ENCODE data around the gene MAML2. TPM values are rescaled to one million over a fixed set of nuclear protein-coding genes. Genes with fewer than 3 reads are reported as not detected.
A peak's percentile ranks its signal among the peaks of the same experiment; 100 is the strongest.

The MAML2 gene
- total RNA-seq, 1 donor from 2014 or later: 18.7 TPM

- H3K9me3 Mint-ChIP-seq: no peaks in the 10 kb centered on the region
- DNase-seq (ENCODE audit: low read depth, low spot score): no peak
- H3K36me3 Mint-ChIP-seq (ENCODE audit: low read depth): peaks cover 3% of the 10 kb centered on the region
- peaks cover 38% of the 10 kb centered on the region for H3K4me1 Mint-ChIP-seq
- H3K27ac Mint-ChIP-seq (ENCODE audit: unreplicated experiment): peak overlapping the region; percentile 57
- no peaks in the 10 kb centered on the region for H3K27me3 Mint-ChIP-seq (ENCODE audit: low read depth)
- TF ChIP-seq, protein P1, sequence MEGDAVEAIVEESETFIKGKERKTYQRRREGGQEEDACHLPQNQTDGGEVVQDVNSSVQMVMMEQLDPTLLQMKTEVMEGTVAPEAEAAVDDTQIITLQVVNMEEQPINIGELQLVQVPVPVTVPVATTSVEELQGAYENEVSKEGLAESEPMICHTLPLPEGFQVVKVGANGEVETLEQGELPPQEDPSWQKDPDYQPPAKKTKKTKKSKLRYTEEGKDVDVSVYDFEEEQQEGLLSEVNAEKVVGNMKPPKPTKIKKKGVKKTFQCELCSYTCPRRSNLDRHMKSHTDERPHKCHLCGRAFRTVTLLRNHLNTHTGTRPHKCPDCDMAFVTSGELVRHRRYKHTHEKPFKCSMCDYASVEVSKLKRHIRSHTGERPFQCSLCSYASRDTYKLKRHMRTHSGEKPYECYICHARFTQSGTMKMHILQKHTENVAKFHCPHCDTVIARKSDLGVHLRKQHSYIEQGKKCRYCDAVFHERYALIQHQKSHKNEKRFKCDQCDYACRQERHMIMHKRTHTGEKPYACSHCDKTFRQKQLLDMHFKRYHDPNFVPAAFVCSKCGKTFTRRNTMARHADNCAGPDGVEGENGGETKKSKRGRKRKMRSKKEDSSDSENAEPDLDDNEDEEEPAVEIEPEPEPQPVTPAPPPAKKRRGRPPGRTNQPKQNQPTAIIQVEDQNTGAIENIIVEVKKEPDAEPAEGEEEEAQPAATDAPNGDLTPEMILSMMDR (conservative IDR thresholded peaks at IDR 0.05): no peak
- H3K4me3 Mint-ChIP-seq: no peak overlapping the region
These were observed 175.7 kb downstream of the MAML2 start for GRCh38 chr11:96167203-96167758.

DNA sequence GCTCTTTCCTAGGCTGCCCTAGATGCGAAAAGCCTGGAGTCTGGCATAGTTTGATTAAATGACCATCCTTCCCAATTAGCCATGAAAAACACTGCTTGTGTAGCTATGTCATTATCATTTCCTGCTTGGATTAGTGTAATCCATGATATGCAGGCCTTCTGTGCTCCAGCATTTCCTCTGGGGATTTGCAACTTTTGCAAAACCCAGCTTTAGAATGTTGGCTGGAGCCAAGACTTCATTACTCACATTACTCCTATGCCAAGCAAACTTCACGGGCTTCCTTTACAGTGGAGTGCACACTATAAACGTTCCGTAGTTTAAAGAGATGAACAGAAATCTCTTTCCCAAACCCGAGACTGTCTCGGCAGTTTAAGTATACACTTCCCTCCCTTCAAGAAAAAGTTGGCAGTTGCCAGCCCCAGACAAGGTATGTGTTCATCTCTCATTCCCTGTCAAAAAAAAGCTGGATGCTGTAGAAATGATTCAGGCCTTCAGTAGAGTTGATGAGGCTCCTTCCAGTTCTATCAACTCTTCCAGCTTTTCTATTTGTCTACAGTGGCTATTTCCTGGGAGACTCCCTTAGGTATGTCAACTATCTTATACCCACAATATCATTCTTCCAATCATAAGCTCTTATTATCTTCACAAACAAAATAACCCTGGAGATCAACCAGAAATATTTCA lies 180.0 kb downstream of the MAML2 start:
- TF ChIP-seq, protein P1 (conservative IDR thresholded peaks at IDR 0.05): no peak
- Mint-ChIP-seq H3K36me3 (ENCODE audit: low read depth) (no peaks in the 10 kb centered on the region), H3K9me3 (no peaks in the 10 kb centered on the region), H3K27me3 (ENCODE audit: low read depth) (no peaks in the 10 kb centered on the region), H3K27ac (ENCODE audit: unreplicated experiment) (no peak overlapping the region), H3K4me3 (no peak overlapping the region), H3K4me1 (peaks cover 57% of the 10 kb centered on the region)
- no peak for DNase-seq (ENCODE audit: low read depth, low spot score)

- H3K4me3 Mint-ChIP-seq: no peak overlapping the region
- TF ChIP-seq, protein P1 (conservative IDR thresholded peaks at IDR 0.05): no peak
- peaks cover 50% of the 10 kb centered on the region for H3K4me1 Mint-ChIP-seq
- no peaks in the 10 kb centered on the region for H3K27me3 Mint-ChIP-seq (ENCODE audit: low read depth)
- no peaks in the 10 kb centered on the region for H3K9me3 Mint-ChIP-seq
- peak overlapping the region; percentile 64 for H3K27ac Mint-ChIP-seq (ENCODE audit: unreplicated experiment)
- no peak for DNase-seq (ENCODE audit: low read depth, low spot score)
- H3K36me3 Mint-ChIP-seq (ENCODE audit: low read depth): no peaks in the 10 kb centered on the region
These were observed 181.5 kb downstream of the MAML2 start for GRCh38 chr11:96161307-96162089.

DNA sequence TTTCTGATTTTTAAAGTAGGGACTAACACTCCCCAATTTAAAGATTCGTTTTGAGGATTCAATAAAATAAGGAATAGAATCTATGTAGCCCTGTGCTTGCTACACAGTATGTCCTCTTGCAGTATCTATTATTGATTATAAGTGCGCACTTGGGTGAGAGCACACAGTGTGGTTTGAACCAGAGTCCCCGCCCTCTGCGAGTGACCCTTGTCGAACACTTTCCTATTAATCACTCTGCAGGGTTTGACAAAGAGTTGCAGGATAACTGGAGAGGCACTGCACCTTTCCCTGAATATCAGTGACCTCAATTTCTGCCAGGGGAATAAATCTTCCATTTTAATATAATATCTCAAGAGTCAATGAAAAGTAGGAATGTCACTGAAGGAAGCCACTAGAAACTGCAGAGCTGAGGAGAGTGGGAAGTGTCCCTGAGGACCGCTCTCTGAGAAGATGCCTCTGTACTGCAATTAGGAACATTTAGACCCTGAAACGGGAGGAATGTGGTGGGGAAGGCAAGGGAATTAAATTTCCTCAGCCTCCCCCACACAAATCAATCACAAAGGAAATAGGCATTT lies 182.2 kb downstream of the MAML2 start:
- Mint-ChIP-seq H3K27ac (ENCODE audit: unreplicated experiment) (peak overlapping the region; percentile 64), H3K36me3 (ENCODE audit: low read depth) (no peaks in the 10 kb centered on the region), H3K9me3 (no peaks in the 10 kb centered on the region), H3K4me1 (peaks cover 50% of the 10 kb centered on the region), H3K27me3 (ENCODE audit: low read depth) (no peaks in the 10 kb centered on the region), H3K4me3 (no peak overlapping the region)
- DNase-seq (ENCODE audit: low read depth, low spot score): no peak
- TF ChIP-seq, protein P1 (conservative IDR thresholded peaks at IDR 0.05): no peak

GRCh38 chr11:96159968-96160367 lies 183.0 kb downstream of the MAML2 start:
- DNase-seq (ENCODE audit: low read depth, low spot score): no peak
- Mint-ChIP-seq H3K27me3 (ENCODE audit: low read depth) (no peaks in the 10 kb centered on the region), H3K4me1 (peaks cover 49% of the 10 kb centered on the region), H3K36me3 (ENCODE audit: low read depth) (no peaks in the 10 kb centered on the region), H3K4me3 (no peak overlapping the region), H3K27ac (ENCODE audit: unreplicated experiment) (no peak overlapping the region), H3K9me3 (no peaks in the 10 kb centered on the region)
- TF ChIP-seq, protein P1 (conservative IDR thresholded peaks at IDR 0.05): no peak
